Measurements from ENCODE around the gene POFUT2. TPM values are rescaled to one million over a fixed set of nuclear protein-coding genes. Genes with fewer than 3 reads are reported as not detected.

The POFUT2 gene
- total and polyA plus RNA-seq, 2 donors from 2014 or later: 18.3 to 30.2 TPM

GRCh38 chr21:45220071-45220481 lies 67.6 kb downstream of the POFUT2 start:
- Histone ChIP-seq H3K4me3 (ENCODE audit: low read length in 3 of 3) (no peak overlapping the region), H3K9me3 (ENCODE audit: control insufficient read depth in 2 of 3, insufficient read depth in 1 of 3, low read length in 3 of 3) (peaks cover 0 to 3% (median 0%) of the 10 kb centered on the region in 3 donors), H3K36me3 (ENCODE audit: control insufficient read depth in 2 of 3, insufficient read depth in 3 of 3, low read length in 3 of 3) (no peaks in the 10 kb centered on the region), H3K4me1 (ENCODE audit: control insufficient read depth in 2 of 3, insufficient read depth in 2 of 3, low read depth in 1 of 3, low read length in 3 of 3) (no peaks in the 10 kb centered on the region), H3K27me3 (ENCODE audit: control insufficient read depth, insufficient read depth, low read length) (no peaks in the 10 kb centered on the region), H3K27ac (ENCODE audit: low read depth in 2 of 2, low read length in 2 of 2) (no peak overlapping the region), H3K9ac (ENCODE audit: low read length in 3 of 3) (no peak overlapping the region)
- TF ChIP-seq, protein P1, sequence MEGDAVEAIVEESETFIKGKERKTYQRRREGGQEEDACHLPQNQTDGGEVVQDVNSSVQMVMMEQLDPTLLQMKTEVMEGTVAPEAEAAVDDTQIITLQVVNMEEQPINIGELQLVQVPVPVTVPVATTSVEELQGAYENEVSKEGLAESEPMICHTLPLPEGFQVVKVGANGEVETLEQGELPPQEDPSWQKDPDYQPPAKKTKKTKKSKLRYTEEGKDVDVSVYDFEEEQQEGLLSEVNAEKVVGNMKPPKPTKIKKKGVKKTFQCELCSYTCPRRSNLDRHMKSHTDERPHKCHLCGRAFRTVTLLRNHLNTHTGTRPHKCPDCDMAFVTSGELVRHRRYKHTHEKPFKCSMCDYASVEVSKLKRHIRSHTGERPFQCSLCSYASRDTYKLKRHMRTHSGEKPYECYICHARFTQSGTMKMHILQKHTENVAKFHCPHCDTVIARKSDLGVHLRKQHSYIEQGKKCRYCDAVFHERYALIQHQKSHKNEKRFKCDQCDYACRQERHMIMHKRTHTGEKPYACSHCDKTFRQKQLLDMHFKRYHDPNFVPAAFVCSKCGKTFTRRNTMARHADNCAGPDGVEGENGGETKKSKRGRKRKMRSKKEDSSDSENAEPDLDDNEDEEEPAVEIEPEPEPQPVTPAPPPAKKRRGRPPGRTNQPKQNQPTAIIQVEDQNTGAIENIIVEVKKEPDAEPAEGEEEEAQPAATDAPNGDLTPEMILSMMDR (IDR thresholded peaks at IDR 0.05; ENCODE audit: borderline replicate concordance, extremely low read depth, insufficient read depth): no peak
- FAIRE-seq (no peak), DNase-seq (no peak)
- intact Hi-C loops (cut with DNase I): no loop called here

DNA sequence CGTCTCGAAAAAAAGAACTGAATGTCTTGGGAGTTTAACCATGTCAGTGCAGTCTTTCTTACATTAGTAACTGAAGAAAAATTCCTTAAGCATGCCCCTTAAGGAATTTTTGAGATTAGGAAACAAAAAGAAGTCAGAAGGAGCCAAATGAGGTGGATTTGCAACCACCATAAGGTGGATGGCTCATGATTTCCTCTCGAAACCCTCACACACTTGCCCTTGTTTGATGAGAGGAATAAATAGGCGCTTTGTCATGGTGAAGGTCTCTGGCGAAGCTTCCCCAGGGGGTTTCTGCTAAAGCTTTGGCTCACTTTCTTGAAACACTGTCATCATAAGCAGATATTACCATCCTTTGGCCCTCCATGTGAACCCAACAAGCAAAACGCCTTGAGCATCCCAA lies 68.2 kb downstream of the POFUT2 start:
- FAIRE-seq: no peak
- H3K27ac ChIP-seq (ENCODE audit: low read depth in 2 of 2, low read length in 2 of 2): no peak overlapping the region
- no peaks in the 10 kb centered on the region for H3K36me3 ChIP-seq (ENCODE audit: control insufficient read depth in 2 of 3, insufficient read depth in 3 of 3, low read length in 3 of 3)
- no peak overlapping the region for H3K4me3 ChIP-seq (ENCODE audit: low read length in 3 of 3)
- H3K4me1 ChIP-seq (ENCODE audit: control insufficient read depth in 2 of 3, insufficient read depth in 2 of 3, low read depth in 1 of 3, low read length in 3 of 3): no peaks in the 10 kb centered on the region
- TF ChIP-seq, protein P1 (IDR thresholded peaks at IDR 0.05; ENCODE audit: borderline replicate concordance, extremely low read depth, insufficient read depth): no peak
- H3K27me3 ChIP-seq (ENCODE audit: control insufficient read depth, insufficient read depth, low read length): no peaks in the 10 kb centered on the region
- peaks cover 0 to 3% (median 0%) of the 10 kb centered on the region in 3 donors for H3K9me3 ChIP-seq (ENCODE audit: control insufficient read depth in 2 of 3, insufficient read depth in 1 of 3, low read length in 3 of 3)
- intact Hi-C loops (cut with DNase I): no loop called here
- DNase-seq: no peak
- no peak overlapping the region for H3K9ac ChIP-seq (ENCODE audit: low read length in 3 of 3)

DNA sequence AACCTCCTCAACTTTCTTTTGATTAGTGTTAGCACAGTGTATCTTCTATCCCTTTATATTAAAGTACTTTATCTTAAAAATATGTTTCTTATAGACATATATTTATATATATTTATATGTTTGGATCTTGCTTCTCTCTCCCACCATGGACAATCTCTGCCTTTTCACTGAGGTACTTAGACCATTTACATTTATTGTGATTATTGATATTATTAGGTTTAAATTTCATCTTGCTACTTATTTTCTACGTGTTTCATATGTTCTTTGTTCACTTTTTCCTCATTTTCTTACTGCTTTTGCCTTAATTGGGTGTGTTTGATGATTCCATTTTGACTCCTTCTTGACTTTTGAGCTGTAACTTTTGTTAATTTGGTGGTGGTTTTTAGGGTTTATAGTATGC lies 70.7 kb downstream of the POFUT2 start:
- H3K27ac ChIP-seq (ENCODE audit: low read depth in 2 of 2, low read length in 2 of 2): no peak overlapping the region
- H3K4me1 ChIP-seq (ENCODE audit: control insufficient read depth in 2 of 3, insufficient read depth in 2 of 3, low read depth in 1 of 3, low read length in 3 of 3): no peaks in the 10 kb centered on the region
- DNase-seq (no peak), FAIRE-seq (no peak)
- intact Hi-C loops (cut with DNase I): no loop called here
- TF ChIP-seq, protein P1 (IDR thresholded peaks at IDR 0.05; ENCODE audit: borderline replicate concordance, extremely low read depth, insufficient read depth): no peak
- no peak overlapping the region for H3K9ac ChIP-seq (ENCODE audit: low read length in 3 of 3)
- peaks cover 0 to 2% (median 0%) of the 10 kb centered on the region in 3 donors for H3K36me3 ChIP-seq (ENCODE audit: control insufficient read depth in 2 of 3, insufficient read depth in 3 of 3, low read length in 3 of 3)
- no peak overlapping the region for H3K4me3 ChIP-seq (ENCODE audit: low read length in 3 of 3)
- peaks cover 0 to 3% (median 0%) of the 10 kb centered on the region in 3 donors for H3K9me3 ChIP-seq (ENCODE audit: control insufficient read depth in 2 of 3, insufficient read depth in 1 of 3, low read length in 3 of 3)
- H3K27me3 ChIP-seq (ENCODE audit: control insufficient read depth, insufficient read depth, low read length): no peaks in the 10 kb centered on the region

DNA sequence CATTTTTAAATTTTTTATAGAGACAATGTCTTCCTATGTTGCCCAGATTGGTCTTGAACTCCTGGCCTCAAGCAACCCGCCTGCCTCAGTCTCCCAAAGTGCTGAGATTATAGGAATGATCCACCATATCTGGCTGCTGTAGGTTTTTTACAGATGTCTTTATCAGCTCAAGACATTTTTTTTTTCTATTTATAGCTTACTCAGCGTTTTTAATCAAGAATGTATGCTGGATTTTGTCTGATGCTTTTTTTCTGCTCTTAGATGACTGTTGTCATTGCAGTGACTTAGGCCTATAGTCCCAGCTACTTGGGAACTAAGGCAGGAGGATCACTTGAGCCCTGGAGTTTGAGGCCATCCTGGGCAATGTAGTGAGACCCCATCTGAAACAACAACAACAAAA lies 72.5 kb downstream of the POFUT2 start:
- FAIRE-seq: no peak

More for the DNA sequence above, 72.5 kb downstream of the POFUT2 start:
- intact Hi-C loops (cut with DNase I): no loop called here
- Histone ChIP-seq H3K4me3 (ENCODE audit: low read length in 3 of 3) (no peak overlapping the region), H3K27me3 (ENCODE audit: control insufficient read depth, insufficient read depth, low read length) (no peaks in the 10 kb centered on the region), H3K4me1 (ENCODE audit: control insufficient read depth in 2 of 3, insufficient read depth in 2 of 3, low read depth in 1 of 3, low read length in 3 of 3) (no peaks in the 10 kb centered on the region), H3K27ac (ENCODE audit: low read depth in 2 of 2, low read length in 2 of 2) (no peak overlapping the region), H3K36me3 (ENCODE audit: control insufficient read depth in 2 of 3, insufficient read depth in 3 of 3, low read length in 3 of 3) (peaks cover 0 to 2% (median 0%) of the 10 kb centered on the region in 3 donors), H3K9me3 (ENCODE audit: control insufficient read depth in 2 of 3, insufficient read depth in 1 of 3, low read length in 3 of 3) (peaks cover 0 to 3% (median 0%) of the 10 kb centered on the region in 3 donors), H3K9ac (ENCODE audit: low read length in 3 of 3) (no peak overlapping the region)
- TF ChIP-seq, protein P1 (IDR thresholded peaks at IDR 0.05; ENCODE audit: borderline replicate concordance, extremely low read depth, insufficient read depth): no peak
- DNase-seq: no peak
